Hepatocyte (in vitro differentiated cells): Measurements from ENCODE around the gene FUT7.

Experiments
- CTCF ChIP-seq: fragments of 200-600 bp; sonication (generic); IDR thresholded peaks from 2 replicates; pipeline ENCODE4 v1.5.1; 2016; ENCODE audit warnings: antibody characterized with exemption, mild to moderate bottlenecking; ENCODE audit not compliant: poor library complexity
- EZH2 ChIP-seq: fragments of 200-600 bp; sonication (generic); IDR thresholded peaks from 2 replicates; pipeline ENCODE4 v1.6.1; 2016; ENCODE audit warnings: antibody characterized with exemption, mild to moderate bottlenecking, borderline replicate concordance

- TF ChIP-seq CTCF: no peak
- no peak for TF ChIP-seq EZH2
Observed at GRCh38 chr9:137064880-137065164, 32.9 kb upstream of the FUT7 start.
